Right lung (tissue), 5 donors: ENCODE data around the gene CD300A. TPM values are rescaled to one million over a fixed set of nuclear protein-coding genes. Genes with fewer than 3 reads are reported as not detected.
"Not testable (repeated sequence)": the region's sequence is repeated elsewhere in the genome, so short reads cannot be mapped to it uniquely, and the experiment has no call there.

Experiments used
- DNase-seq, 2 donors: peaks; one replicate each; pipeline ENCODE4 v3.0.0-alpha.2; 2013
- polyA plus RNA-seq, 5 donors: library from polyadenylated mRNA; unstranded; fragments of 120-200 nt; gene quantifications; one replicate each; pipeline versions ENCODE4 v1.2.1 to v1.2.3, GENCODE V29; 2013; ENCODE audit warnings: inconsistent platforms in 1 of 5, low replicate concordance in 1 of 5; ENCODE audit not compliant: insufficient read length in 5 of 5, insufficient read depth in 1 of 5

CD300A gene
- polyA plus RNA-seq, 5 donors: 1.6 to 3.6 (median 2.1) TPM

GRCh38 chr17:74518413-74518981 lies 52.1 kb downstream of the CD300A start:
- not testable (repeated sequence) for DNase-seq

- DNase-seq: no peak
Measured at GRCh38 chr17:74520016-74520434, 53.6 kb downstream of the CD300A start.

GRCh38 chr17:74520790-74521480 lies 54.5 kb downstream of the CD300A start:
- DNase-seq: no peak

- no peak for DNase-seq
Measured at GRCh38 chr17:74521701-74522201, 55.3 kb downstream of the CD300A start.

- DNase-seq: no peak
Measured at GRCh38 chr17:74522381-74523105, 56.1 kb downstream of the CD300A start.

- no peak for DNase-seq
Measured at GRCh38 chr17:74523308-74523707, 56.9 kb downstream of the CD300A start.

- no peak for DNase-seq
Measured at GRCh38 chr17:74524653-74525464, 58.4 kb downstream of the CD300A start.

GRCh38 chr17:74525465-74525725 lies 59.0 kb downstream of the CD300A start:
- DNase-seq: no peak

GRCh38 chr17:74525781-74526288 lies 59.4 kb downstream of the CD300A start:
- DNase-seq: no peak

GRCh38 chr17:74526681-74527080 lies 60.2 kb downstream of the CD300A start:
- no peak for DNase-seq

- no peak for DNase-seq
Measured at GRCh38 chr17:74527081-74527480, 60.6 kb downstream of the CD300A start.

- DNase-seq: no peak
Measured at GRCh38 chr17:74527756-74528155, 61.3 kb downstream of the CD300A start.

- no peak for DNase-seq
Measured at GRCh38 chr17:74528491-74529199, 62.2 kb downstream of the CD300A start.

GRCh38 chr17:74529243-74529642 lies 62.8 kb downstream of the CD300A start:
- no peak for DNase-seq

- DNase-seq: no peak
Measured at GRCh38 chr17:74530831-74531150, 64.4 kb downstream of the CD300A start.

GRCh38 chr17:74531231-74531761 lies 64.9 kb downstream of the CD300A start, which contains the start of gene CD300LB:
Gene CD300LB (minus strand): TSS chr17:74531475. CDS start chr17:74531350, 125 bp downstream.
- DNase-seq: no peak

GRCh38 chr17:74532115-74532514 lies 65.7 kb downstream of the CD300A start:
- DNase-seq: no peak
